PC-9 (cell line): ENCODE results near the gene SLC13A2. TPM values are rescaled to one million over a fixed set of nuclear protein-coding genes. Genes with fewer than 3 reads are reported as not detected.

ENCODE experiments used
- BruUV-seq: library from RNA; stranded (reverse); fragments of 400-500 nt; replicated peaks from 2 replicates; lab custom pipeline; 2021; lab: Mats Ljungman, UMichigan
- CTCF ChIA-PET: fragments of 300-600 bp; sonication (Branson Sonifier 250); formaldehyde crosslinking; loops from one replicate; lab custom pipeline; 2022; ENCODE audit warnings: antibody characterized with exemption; lab: Charles Lee
- POLR2A ChIA-PET: fragments of 300-600 bp; sonication (Branson Sonifier 250); formaldehyde crosslinking; loops from one replicate; lab custom pipeline; 2022; ENCODE audit warnings: antibody characterized with exemption; ENCODE audit not compliant: unreplicated experiment; lab: Charles Lee
- DNase-seq, 2 experiments: peaks; one replicate each; pipeline versions ENCODE4 v3.0.0 to v3.0.0-alpha.2; 2015 to 2022; ENCODE audit warnings: mixed read lengths in 1 of 2
- H2AFZ ChIP-seq: fragments of 200-600 bp; sonication (generic); 2 replicates; pipeline ENCODE4 v1.8.1; 2017; ENCODE audit warnings: antibody characterized with exemption
- H3F3A ChIP-seq: fragments of 200-600 bp; sonication (generic); 2 replicates; pipeline ENCODE4 v1.8.1; 2017; ENCODE audit warnings: antibody characterized with exemption, mild to moderate bottlenecking, low read depth; ENCODE audit not compliant: insufficient read depth
- H3K27ac ChIP-seq: fragments of 200-600 bp; sonication (generic); 2 replicates; pipeline ENCODE4 v1.6.1; 2016; ENCODE audit warnings: mixed run types
- H3K27me3 ChIP-seq: fragments of 200-600 bp; sonication (generic); 2 replicates; pipeline ENCODE4 v1.6.1; 2016; ENCODE audit warnings: low read depth, mixed run types; ENCODE audit not compliant: insufficient read depth
- H3K36me3 ChIP-seq: fragments of 200-600 bp; sonication (generic); 2 replicates; pipeline ENCODE4 v1.6.1; 2016; ENCODE audit warnings: low read depth, mixed run types
- H3K4me1 ChIP-seq: fragments of 200-600 bp; sonication (generic); replicated peaks from 2 replicates; pipeline ENCODE4 v1.6.1; 2016; ENCODE audit warnings: mixed run types; ENCODE audit not compliant: insufficient read depth
- H3K4me2 ChIP-seq: fragments of 200-600 bp; sonication (generic); 2 replicates; pipeline ENCODE4 v1.6.1; 2017; ENCODE audit warnings: mixed run types
- H3K4me3 ChIP-seq: fragments of 200-600 bp; sonication (generic); 2 replicates; pipeline ENCODE4 v1.6.1; 2016; ENCODE audit warnings: mixed run types
- H3K79me2 ChIP-seq: fragments of 200-600 bp; sonication (generic); 2 replicates; pipeline ENCODE4 v1.6.1; 2017; ENCODE audit warnings: low read depth, mixed run types
- H3K9me2 ChIP-seq: fragments of 200-600 bp; sonication (generic); 2 replicates; pipeline ENCODE4 v1.8.1; 2017; ENCODE audit warnings: mild to moderate bottlenecking; ENCODE audit not compliant: insufficient read depth
- H3K9me3 ChIP-seq: fragments of 200-600 bp; sonication (generic); 2 replicates; pipeline ENCODE4 v1.8.1; 2016; ENCODE audit warnings: low read depth; ENCODE audit not compliant: insufficient read depth
- H4K20me1 ChIP-seq: fragments of 200-600 bp; sonication (generic); 2 replicates; pipeline ENCODE4 v1.8.1; 2017; ENCODE audit not compliant: insufficient read depth
- EZH2 ChIP-seq: fragments of 200-600 bp; sonication (generic); IDR thresholded peaks from 2 replicates; pipeline ENCODE4 v1.8.0; 2017; ENCODE audit warnings: antibody characterized with exemption, low read depth
- intact Hi-C: fragments of 100-400 bp; cut with micrococcal nuclease; formaldehyde crosslinking; loops from one replicate; pipeline ENCODE4 v1.10.0; 2022; ENCODE audit not compliant: unreplicated experiment
- total RNA-seq: library from RNA; stranded (reverse); gene quantifications from 2 replicates; pipeline ENCODE4 v1.2.3, GENCODE V29; 2021
- TF ChIP-seq, protein P1 (sequence below): fragments of 200-600 bp; sonication (generic); conservative IDR thresholded peaks from 2 replicates; pipeline ENCODE4 v1.6.1; 2017; ENCODE audit warnings: mixed run types, antibody characterized with exemption, mild to moderate bottlenecking, moderate library complexity

The SLC13A2 gene
- total RNA-seq, 1 experiment from 2014 or later, result not detected

DNA sequence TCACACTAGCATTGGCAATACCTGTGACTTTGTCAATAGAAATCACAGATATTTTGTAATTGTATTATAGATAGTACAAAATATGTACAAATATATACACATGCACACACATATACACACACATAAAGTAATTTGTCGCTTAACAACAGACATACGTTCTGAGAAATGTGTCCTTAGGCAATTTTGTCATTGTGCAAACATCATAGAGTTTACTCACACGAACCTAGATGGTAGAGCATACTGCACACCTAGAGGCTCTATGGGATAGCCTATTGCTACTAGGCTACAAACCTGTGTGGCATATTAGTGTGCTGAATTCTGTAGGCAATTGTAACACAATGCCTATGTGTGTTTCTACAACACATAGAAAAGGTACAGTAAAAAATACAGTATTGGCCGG is 68.0 kb downstream of the SLC13A2 start:
- TF ChIP-seq, protein P1, sequence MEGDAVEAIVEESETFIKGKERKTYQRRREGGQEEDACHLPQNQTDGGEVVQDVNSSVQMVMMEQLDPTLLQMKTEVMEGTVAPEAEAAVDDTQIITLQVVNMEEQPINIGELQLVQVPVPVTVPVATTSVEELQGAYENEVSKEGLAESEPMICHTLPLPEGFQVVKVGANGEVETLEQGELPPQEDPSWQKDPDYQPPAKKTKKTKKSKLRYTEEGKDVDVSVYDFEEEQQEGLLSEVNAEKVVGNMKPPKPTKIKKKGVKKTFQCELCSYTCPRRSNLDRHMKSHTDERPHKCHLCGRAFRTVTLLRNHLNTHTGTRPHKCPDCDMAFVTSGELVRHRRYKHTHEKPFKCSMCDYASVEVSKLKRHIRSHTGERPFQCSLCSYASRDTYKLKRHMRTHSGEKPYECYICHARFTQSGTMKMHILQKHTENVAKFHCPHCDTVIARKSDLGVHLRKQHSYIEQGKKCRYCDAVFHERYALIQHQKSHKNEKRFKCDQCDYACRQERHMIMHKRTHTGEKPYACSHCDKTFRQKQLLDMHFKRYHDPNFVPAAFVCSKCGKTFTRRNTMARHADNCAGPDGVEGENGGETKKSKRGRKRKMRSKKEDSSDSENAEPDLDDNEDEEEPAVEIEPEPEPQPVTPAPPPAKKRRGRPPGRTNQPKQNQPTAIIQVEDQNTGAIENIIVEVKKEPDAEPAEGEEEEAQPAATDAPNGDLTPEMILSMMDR, result no peak
- no peak for TF ChIP-seq EZH2
- Histone ChIP-seq H3K4me3 (no peak overlapping the region), H3K27me3 (0 out of 2 replicates have a peak, but pooled peaks cover 4% of the 10 kb centered on the region), H3K36me3 (no peaks in the 10 kb centered on the region), H3K4me2 (no peak overlapping the region), H4K20me1 (no peaks in the 10 kb centered on the region; the same call in 1 of the 2 replicates), H3K9me3 (no peaks in the 10 kb centered on the region), H3K27ac (no peak overlapping the region), H3K4me1 (no peaks in the 10 kb centered on the region), H3K79me2 (no peaks in the 10 kb centered on the region), H3F3A (peaks cover 5% of the 10 kb centered on the region; the same call in 1 of the 2 replicates), H2AFZ (no peak overlapping the region), H3K9me2 (no peaks in the 10 kb centered on the region)
- no peak for DNase-seq
- intact Hi-C loops, result no loop called here
- ChIA-PET CTCF (interaction anchor here (0.6 kb wide), 1 partner anchor 54 kb away, joined by 3 read pairs; no protein-coding TSS in a partner anchor), POLR2A (no interaction called here)
- no TSS peak for BruUV-seq

DNA sequence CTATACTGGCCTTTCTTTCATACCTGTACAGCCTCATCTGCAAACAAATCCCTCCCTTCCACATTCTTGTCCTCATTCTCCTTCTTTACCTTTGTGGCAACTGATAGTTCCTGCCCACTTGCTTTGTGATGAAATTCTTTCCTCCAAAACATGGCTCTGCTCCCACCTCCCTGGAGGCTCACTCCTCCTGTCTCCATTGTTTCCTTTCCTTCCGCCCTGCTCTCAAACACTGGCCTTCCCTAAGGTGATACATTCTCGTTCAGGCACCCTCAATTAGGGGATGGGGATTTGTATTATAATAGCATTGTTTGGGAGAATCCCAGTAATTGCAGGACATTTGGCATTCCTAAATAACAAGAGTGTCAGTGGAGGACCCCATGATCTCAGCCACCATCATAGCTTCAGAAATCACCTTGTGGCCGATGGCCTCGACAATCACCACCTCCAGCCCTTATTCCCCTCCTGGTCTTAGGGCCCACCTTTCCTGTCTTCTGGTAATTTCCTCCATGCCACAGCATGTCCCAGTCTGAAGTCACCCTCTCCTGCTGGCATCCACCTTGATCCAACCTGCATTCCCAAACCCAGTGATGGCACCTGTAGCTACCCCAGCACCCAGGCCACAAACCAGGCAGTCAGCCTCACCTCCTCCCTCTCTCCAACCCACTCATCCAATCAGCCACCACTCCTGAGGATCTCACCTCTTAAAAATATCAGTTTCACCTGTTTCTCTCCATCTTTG is 71.1 kb downstream of the SLC13A2 start:
- H3K27ac ChIP-seq, result no peak overlapping the region
- no peaks in the 10 kb centered on the region for H3K36me3 ChIP-seq
- no peaks in the 10 kb centered on the region for H3K9me3 ChIP-seq
- no peaks in the 10 kb centered on the region for H3K79me2 ChIP-seq
- H3K27me3 ChIP-seq, result no peaks in the 10 kb centered on the region
- intact Hi-C loops, result loop anchor here (1.0 kb wide), 1 partner anchor 50 kb away; no protein-coding TSS in a partner anchor
- H3K4me3 ChIP-seq, result no peak overlapping the region
- POLR2A ChIA-PET, result no interaction called here
- no peaks in the 10 kb centered on the region for H3K9me2 ChIP-seq
- H3K4me1 ChIP-seq, result no peaks in the 10 kb centered on the region
- DNase-seq, result no peak
- no peak for TF ChIP-seq EZH2
- TF ChIP-seq, protein P1, result no peak
- no TSS peak for BruUV-seq
- H2AFZ ChIP-seq, result no peak overlapping the region
- H3F3A ChIP-seq, result peaks cover 5% of the 10 kb centered on the region; the same call in 1 of the 2 replicates
- H4K20me1 ChIP-seq, result no peaks in the 10 kb centered on the region; the same call in 1 of the 2 replicates
- CTCF ChIA-PET, result no interaction called here
- H3K4me2 ChIP-seq, result no peak overlapping the region

DNA sequence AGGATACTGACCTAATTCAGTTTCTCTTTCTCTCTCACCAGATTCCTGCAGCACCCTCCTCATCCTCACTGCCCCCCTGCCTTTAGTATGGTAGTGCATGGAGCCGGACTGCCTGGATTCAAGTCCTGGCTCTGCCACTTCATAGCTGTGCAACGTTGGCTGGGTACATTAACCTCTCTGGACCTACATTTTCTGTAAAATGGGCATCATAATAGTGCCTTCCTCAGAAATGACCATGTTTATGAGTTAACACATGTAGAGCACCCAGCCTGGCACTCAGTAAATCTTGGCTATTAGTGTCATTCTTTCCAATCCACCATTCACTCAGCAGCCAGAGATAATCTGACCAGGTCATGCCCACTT is 71.7 kb downstream of the SLC13A2 start:
- Histone ChIP-seq H3K9me2 (no peaks in the 10 kb centered on the region), H3K4me3 (no peak overlapping the region), H3F3A (peaks cover 5% of the 10 kb centered on the region; the same call in 1 of the 2 replicates), H3K27me3 (no peaks in the 10 kb centered on the region), H2AFZ (no peak overlapping the region), H3K4me1 (no peaks in the 10 kb centered on the region), H3K27ac (no peak overlapping the region), H3K4me2 (no peak overlapping the region), H3K36me3 (no peaks in the 10 kb centered on the region), H4K20me1 (no peaks in the 10 kb centered on the region; the same call in 1 of the 2 replicates), H3K79me2 (no peaks in the 10 kb centered on the region), H3K9me3 (no peaks in the 10 kb centered on the region)
- ChIA-PET POLR2A (no interaction called here), CTCF (no interaction called here)
- DNase-seq, result no peak
- intact Hi-C loops, result no loop called here
- TF ChIP-seq, protein P1, result no peak
- no peak for TF ChIP-seq EZH2
- BruUV-seq, result no TSS peak
